Activated naive CD8-positive, alpha-beta T cell treated with anti-CD3 and anti-CD28 coated beads, Interleukin-2, amount 50 U/mL, for 16 hours (primary cell): ENCODE measurements around the gene EID2B.

Source experiments
- DNase-seq: peaks from one replicate; pipeline ENCODE4 v3.0.0-alpha.2; 2020; ENCODE audit warnings: low read depth, low spot score

The EID2B gene

GRCh38 chr19:39532233-39533002 lies at the start of gene EID2B:
EID2B (minus strand) TSS chr19:39532852; CDS start chr19:39532802, 50 bp downstream.
- DNase-seq: peak; percentile 85

- DNase-seq: no peak
Observed at GRCh38 chr19:39582442-39582841, 49.8 kb upstream of the EID2B start.

- no peak for DNase-seq
Observed at GRCh38 chr19:39568604-39569003, 36.0 kb upstream of the EID2B start.

- no peak for DNase-seq
Observed at GRCh38 chr19:39566064-39566463, 33.4 kb upstream of the EID2B start.

- no peak for DNase-seq
Observed at GRCh38 chr19:39563408-39563807, 30.8 kb upstream of the EID2B start.

- DNase-seq: no peak
Observed at GRCh38 chr19:39558624-39559117, 26.0 kb upstream of the EID2B start.

- DNase-seq: no peak
Observed at GRCh38 chr19:39557811-39558623, 25.4 kb upstream of the EID2B start.

- no peak for DNase-seq
Observed at GRCh38 chr19:39555883-39556282, 23.2 kb upstream of the EID2B start.

- DNase-seq: no peak
Observed at GRCh38 chr19:39554701-39555311, 22.2 kb upstream of the EID2B start.

GRCh38 chr19:39553082-39553652 lies 20.5 kb upstream of the EID2B start:
- no peak for DNase-seq

- no peak for DNase-seq
Observed at GRCh38 chr19:39550197-39550596, 17.5 kb upstream of the EID2B start.

- DNase-seq: no peak
Observed at GRCh38 chr19:39546599-39546998, 13.9 kb upstream of the EID2B start.

GRCh38 chr19:39544911-39545310 lies 12.3 kb upstream of the EID2B start:
- no peak for DNase-seq

- DNase-seq: no peak
Observed at GRCh38 chr19:39544226-39544903, 11.7 kb upstream of the EID2B start.

- no peak for DNase-seq
Observed at GRCh38 chr19:39543477-39543857, 10.8 kb upstream of the EID2B start.

GRCh38 chr19:39542206-39542605 lies 9.6 kb upstream of the EID2B start:
- DNase-seq: no peak

GRCh38 chr19:39540333-39540673 lies 7.7 kb upstream of the EID2B start:
- DNase-seq: no peak

- peak; percentile 83 for DNase-seq
Observed at GRCh38 chr19:39539518-39540332, 7.1 kb upstream of the EID2B start, which contains the start of gene EID2. EID2 (minus strand) TSS chr19:39540161; CDS start chr19:39540079, 82 bp downstream.

- no peak for DNase-seq
Observed at GRCh38 chr19:39539165-39539517, 6.5 kb upstream of the EID2B start.

- DNase-seq: no peak
Observed at GRCh38 chr19:39533791-39534190, 1.1 kb upstream of the EID2B start.
